ENCODE data around the gene KRT77. TPM values are rescaled to one million over a fixed set of nuclear protein-coding genes. Genes with fewer than 3 reads are reported as not detected.

KRT77 gene
- total RNA-seq, 2 donors from 2014 or later: not detected

DNA sequence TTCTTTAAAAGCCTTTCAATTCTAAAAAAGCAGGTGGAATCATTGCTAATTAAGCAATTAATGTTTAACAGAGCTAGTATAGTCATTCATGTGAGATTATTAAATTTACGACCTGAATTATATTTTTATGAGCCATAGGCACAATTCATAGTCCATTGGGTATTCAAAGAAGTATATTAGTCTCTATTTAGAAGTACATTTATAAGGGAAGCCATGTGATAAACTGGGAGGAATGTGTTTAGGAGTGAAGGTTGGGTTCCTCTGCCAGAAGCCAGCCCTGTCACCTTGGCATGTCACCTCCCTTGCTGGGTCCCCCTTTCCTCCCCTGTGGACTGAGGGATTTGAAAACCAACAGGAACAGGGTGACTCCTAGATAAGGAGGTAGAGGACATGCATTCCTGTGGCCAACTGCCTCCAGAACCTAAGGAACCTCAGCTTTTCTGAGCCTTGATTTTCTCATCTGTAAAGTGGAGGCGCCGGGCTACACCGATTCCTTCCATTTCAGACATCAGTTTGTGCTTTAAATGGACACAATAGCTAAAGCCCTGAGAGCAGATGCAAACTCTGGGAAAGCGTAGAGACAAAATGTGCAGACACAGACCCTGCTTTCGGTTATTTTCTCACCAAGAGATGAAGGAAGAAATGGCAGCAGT, 45.9 kb downstream of the KRT77 start:
- H3K36me3 ChIP-seq (replicated peaks in 1 of 2; ENCODE audit: insufficient read depth in 1 of 2, low read depth in 2 of 2): no peaks in the 10 kb centered on the region
- WGBS, 2 donors: 63 to 69% methylated on average over 6 of the region's 6 CpGs
- H3K4me1 ChIP-seq: peaks cover 10% of the 10 kb centered on the region
- TF ChIP-seq POLR2A (IDR thresholded peaks at IDR 0.05): no peak
- TF ChIP-seq, protein P1, sequence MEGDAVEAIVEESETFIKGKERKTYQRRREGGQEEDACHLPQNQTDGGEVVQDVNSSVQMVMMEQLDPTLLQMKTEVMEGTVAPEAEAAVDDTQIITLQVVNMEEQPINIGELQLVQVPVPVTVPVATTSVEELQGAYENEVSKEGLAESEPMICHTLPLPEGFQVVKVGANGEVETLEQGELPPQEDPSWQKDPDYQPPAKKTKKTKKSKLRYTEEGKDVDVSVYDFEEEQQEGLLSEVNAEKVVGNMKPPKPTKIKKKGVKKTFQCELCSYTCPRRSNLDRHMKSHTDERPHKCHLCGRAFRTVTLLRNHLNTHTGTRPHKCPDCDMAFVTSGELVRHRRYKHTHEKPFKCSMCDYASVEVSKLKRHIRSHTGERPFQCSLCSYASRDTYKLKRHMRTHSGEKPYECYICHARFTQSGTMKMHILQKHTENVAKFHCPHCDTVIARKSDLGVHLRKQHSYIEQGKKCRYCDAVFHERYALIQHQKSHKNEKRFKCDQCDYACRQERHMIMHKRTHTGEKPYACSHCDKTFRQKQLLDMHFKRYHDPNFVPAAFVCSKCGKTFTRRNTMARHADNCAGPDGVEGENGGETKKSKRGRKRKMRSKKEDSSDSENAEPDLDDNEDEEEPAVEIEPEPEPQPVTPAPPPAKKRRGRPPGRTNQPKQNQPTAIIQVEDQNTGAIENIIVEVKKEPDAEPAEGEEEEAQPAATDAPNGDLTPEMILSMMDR (IDR thresholded peaks at IDR 0.05): no peak
- intact Hi-C loops (cut with DNase I): no loop called here
- no peaks in the 10 kb centered on the region for H3K9me3 ChIP-seq
- H3K27me3 ChIP-seq: no peaks in the 10 kb centered on the region
- ATAC-seq (no peak), DNase-seq (no peak)
- H3K27ac ChIP-seq: no peak overlapping the region
- no peak overlapping the region for H3K4me3 ChIP-seq

DNA sequence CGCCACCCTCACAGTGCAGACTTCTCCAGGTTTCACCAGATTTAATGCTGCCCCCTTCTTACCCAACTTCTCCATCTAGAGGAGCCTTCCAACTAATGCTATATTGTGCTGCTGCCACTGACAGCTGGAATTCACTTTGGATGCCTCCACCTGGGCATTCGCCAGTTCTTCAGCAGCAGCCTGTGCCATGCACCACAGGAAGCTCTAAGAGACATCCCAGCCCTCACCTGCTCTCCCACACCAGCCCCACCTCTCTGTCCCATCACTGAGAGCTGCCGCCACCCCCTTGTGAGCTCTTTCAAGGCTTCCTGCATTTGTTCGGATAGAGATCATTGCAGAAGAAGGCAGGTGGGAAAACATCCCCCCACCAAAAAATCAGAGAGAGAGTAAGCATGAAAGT, 46.7 kb downstream of the KRT77 start:
- ATAC-seq: no peak
- intact Hi-C loops (cut with DNase I): no loop called here
- H3K4me3 ChIP-seq: no peak overlapping the region
- 67 to 78% methylated on average over 4 of the region's 4 CpGs for WGBS, 2 donors
- TF ChIP-seq, protein P1 (IDR thresholded peaks at IDR 0.05): no peak
- TF ChIP-seq POLR2A (IDR thresholded peaks at IDR 0.05): no peak
- no peaks in the 10 kb centered on the region for H3K9me3 ChIP-seq
- H3K27me3 ChIP-seq: no peaks in the 10 kb centered on the region
- peaks cover 10% of the 10 kb centered on the region for H3K4me1 ChIP-seq
- DNase-seq: no peak
- no peak overlapping the region for H3K27ac ChIP-seq
- no peaks in the 10 kb centered on the region for H3K36me3 ChIP-seq (replicated peaks in 1 of 2; ENCODE audit: insufficient read depth in 1 of 2, low read depth in 2 of 2)

DNA sequence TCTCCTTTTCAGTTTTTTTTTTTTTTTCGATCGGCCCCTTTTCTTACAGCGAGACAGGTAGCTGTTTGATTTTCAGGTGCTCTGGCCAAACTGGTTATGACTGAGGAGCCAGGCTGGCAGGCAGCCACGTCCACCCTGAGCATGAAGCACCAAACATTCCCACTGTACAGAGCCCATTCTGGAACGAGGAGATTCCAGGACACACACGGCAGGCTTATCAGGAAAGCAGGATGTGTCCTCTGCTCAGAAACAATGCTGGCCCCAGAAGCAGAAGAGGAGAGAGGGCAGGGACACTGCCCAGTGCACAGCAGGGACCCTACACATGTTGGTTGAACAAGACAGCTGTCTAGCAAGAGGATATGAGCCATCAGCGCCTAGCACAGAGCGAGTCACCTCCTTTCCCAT, 47.6 kb downstream of the KRT77 start:
- 25% methylated on average over 8 of the region's 8 CpGs for WGBS, 2 donors
- DNase-seq: peak; percentile 26 to 61 (median 51)
- H3K4me1 ChIP-seq: peaks cover 10% of the 10 kb centered on the region
- no peaks in the 10 kb centered on the region for H3K27me3 ChIP-seq
- ATAC-seq: peak; percentile 48
- H3K36me3 ChIP-seq (replicated peaks in 1 of 2; ENCODE audit: insufficient read depth in 1 of 2, low read depth in 2 of 2): no peaks in the 10 kb centered on the region
- H3K4me3 ChIP-seq: no peak overlapping the region
- no peaks in the 10 kb centered on the region for H3K9me3 ChIP-seq
- TF ChIP-seq, protein P1 (IDR thresholded peaks at IDR 0.05): no peak
- no peak for TF ChIP-seq POLR2A (IDR thresholded peaks at IDR 0.05)
- intact Hi-C loops (cut with DNase I): no loop called here
- H3K27ac ChIP-seq: no peak overlapping the region

DNA sequence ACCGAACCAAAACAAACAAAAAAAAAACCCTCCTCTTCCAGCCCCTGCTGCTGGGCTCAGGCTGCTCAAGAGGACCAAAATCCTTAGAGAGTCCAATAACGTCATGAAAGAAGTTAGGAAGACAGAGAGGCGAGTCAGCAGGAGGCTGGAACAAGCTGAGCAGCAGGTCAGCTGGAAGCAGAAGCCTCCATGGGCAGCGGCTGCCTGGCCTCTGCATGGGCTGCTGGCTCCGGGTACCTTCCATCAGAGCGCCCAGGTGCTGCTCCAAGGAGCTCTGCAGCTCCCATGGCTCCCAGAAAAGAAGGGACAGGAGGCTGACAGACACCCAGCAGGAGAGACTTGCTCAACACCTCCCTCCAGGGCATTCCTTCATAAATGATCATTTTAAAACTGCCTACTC, 48.1 kb downstream of the KRT77 start:
- H3K27ac ChIP-seq: no peak overlapping the region
- intact Hi-C loops (cut with DNase I): no loop called here
- H3K4me1 ChIP-seq: peaks cover 10% of the 10 kb centered on the region
- WGBS, 2 donors: 47 to 54% methylated on average over 6 of the region's 6 CpGs
- H3K4me3 ChIP-seq: no peak overlapping the region
- H3K9me3 ChIP-seq: no peaks in the 10 kb centered on the region
- DNase-seq: no peak
- no peaks in the 10 kb centered on the region for H3K36me3 ChIP-seq (replicated peaks in 1 of 2; ENCODE audit: insufficient read depth in 1 of 2, low read depth in 2 of 2)
- no peak for ATAC-seq
- no peaks in the 10 kb centered on the region for H3K27me3 ChIP-seq
- no peak for TF ChIP-seq POLR2A (IDR thresholded peaks at IDR 0.05)
- TF ChIP-seq, protein P1 (IDR thresholded peaks at IDR 0.05): no peak

DNA sequence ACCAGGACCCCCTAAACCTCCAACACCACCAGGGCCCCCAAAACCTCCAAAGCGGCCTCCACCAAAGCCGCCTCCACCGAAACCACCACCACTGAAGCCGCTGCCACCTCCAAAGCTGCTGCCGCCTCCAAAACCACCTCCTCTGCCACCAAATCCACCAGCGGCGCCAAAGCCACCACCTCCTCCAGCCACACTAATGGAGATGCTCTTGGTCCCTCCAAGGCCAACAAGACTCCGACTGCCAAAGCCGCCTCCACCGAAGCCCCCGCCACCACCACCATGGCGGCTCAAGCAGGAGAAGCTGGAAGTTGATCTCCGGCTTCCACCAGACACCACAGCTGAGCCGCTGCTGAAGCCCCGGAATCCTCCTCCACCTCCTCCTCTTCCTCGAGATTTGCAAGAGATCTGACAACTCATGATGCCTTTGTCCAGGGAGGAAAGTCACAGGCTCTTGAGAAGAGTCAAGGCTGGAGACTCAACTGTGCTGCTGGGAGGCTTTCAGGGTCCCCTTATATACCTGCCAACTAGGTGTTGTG, 51.5 kb downstream of the KRT77 start, which contains the start of gene KRT2:
KRT2 (minus strand) TSS at position 486 of the 536 bp plus-strand sequence; CDS start at position 417, 69 bp downstream.
- 87 to 90% methylated on average over 16 of the region's 16 CpGs for WGBS, 2 donors
- intact Hi-C loops (cut with DNase I): no loop called here
- Histone ChIP-seq H3K27me3 (no peaks in the 10 kb centered on the region), H3K27ac (no peak within 1 kb of the TSS), H3K36me3 (replicated peaks in 1 of 2; ENCODE audit: insufficient read depth in 1 of 2, low read depth in 2 of 2) (no peaks in the 10 kb centered on the region), H3K4me1 (peaks cover 10% of the 10 kb centered on the region), H3K4me3 (no peak within 1 kb of the TSS), H3K9me3 (no peaks in the 10 kb centered on the region)
- ATAC-seq: no peak
- TF ChIP-seq, protein P1 (IDR thresholded peaks at IDR 0.05): no peak
- no peak for TF ChIP-seq POLR2A (IDR thresholded peaks at IDR 0.05)
- no peak for DNase-seq
